ENCODE results near the gene ADGRD2.

ADGRD2 gene

GRCh38 chr9:124496075-124496449 lies 45.8 kb downstream of the ADGRD2 start:
- no peak for DNase-seq (ENCODE audit: low read depth in 3 of 3)

DNA sequence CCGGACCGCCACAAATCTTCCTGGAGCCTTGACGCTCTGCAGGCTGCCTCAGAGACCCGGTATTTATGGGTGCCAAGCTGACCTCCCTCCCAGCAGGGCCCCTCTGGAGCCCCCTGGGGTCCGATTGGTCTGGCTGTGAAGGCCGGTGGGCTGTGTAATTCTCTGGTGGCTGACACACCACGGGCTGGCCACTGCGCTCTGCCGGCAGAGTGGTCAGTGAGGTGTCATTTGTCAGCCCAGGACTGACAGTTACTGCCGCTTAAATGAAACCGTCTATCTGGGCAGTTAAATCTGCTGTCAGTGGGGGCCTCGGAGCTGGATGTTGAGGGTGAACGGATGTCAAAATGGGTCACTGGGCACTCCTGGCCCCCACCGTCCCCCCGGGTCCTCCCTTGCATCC lies 46.2 kb downstream of the ADGRD2 start:
- DNase-seq (ENCODE audit: low read depth in 3 of 3), result no peak

DNA sequence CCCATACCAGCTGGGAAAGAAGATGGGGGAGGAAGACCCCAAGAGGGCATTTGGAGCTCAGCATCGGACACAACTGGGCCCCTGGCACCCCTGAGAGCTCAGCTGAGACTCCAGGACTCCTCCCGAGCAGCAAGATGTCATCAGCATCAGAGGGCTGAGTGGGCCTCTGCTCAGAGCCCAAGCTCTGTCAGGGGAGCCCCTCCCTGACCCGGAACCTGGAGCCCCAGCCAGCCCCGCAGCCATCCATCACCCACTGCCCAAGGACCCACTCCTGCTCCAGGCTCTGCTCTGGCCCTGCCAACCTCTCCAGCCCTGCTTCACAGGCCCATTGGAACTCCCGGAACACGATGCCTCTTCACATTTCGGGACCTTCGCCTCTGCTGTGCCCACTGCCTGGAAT lies 47.2 kb downstream of the ADGRD2 start:
- DNase-seq (ENCODE audit: low read depth in 3 of 3), result no peak

DNA sequence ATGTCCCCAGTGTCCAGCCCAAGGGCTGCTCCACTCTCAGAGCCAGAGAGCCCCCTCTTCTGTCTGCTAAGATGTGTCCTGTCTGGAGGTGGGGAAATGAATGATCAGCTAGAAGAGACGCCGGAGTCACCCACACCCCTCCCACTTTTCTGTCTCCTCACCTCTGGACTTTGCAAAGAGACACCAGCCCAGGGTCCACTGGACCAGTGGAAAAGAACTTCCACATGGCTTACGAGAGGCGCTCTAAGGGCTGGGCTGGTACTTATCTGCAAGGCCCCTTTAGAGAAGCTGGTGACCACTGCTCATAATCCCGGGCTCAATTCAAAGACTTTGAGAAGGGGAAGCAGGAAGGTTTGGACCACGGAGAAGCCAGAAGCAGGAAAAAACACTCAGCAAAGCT lies 47.8 kb downstream of the ADGRD2 start:
- no peak for DNase-seq (ENCODE audit: low read depth in 3 of 3)

DNA sequence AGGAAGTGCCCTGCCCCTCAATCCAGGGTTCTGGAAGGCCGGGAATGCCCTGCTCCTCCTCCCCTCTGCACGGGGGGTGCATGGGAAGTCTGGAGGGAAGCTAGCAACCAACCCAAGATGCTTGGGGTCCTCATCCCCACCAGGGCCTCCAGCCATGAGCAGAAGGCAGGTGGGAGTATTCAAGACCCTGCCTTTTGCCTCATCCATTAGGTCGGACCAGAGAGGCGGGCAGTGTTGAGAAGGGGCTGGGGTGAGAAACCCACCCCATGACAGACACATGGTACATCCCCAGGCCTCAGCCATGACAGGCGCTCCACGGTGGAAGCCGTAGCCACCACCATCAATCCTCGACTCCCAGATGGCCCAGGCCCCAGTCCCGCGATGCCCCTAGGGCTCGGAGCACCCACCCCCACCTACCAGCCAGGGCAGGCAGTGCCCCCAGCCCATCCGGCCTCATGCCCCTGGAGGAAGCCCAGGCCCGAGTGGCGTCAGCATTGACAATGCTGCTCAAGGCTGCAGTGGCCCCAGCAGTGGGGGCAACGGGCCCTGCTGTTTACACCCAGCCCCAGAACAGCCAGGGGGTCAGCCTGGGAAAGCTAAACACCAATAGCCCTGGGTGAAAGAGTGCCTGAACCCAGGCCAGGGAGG lies 48.4 kb downstream of the ADGRD2 start:
- DNase-seq (ENCODE audit: low read depth in 3 of 3), result no peak

DNA sequence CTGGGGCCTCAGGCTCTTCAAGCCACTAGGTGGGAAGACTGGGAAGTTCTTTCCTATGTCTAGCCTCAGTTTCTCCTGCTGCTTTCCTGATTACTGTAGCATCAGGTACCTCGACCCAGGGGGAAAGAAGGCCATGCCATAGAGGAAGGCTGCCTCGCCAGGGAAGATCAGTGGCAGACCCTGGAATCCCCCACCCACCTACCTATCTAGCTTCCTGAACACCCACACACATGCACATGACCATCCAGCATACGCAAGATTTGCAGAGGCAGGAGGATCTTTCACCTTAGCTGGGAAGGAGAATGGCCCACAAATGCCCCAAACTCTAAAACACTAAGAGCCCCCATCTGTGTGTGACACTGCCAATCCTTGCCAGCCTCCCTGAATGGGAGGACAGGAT lies 49.0 kb downstream of the ADGRD2 start:
- no peak for DNase-seq (ENCODE audit: low read depth in 3 of 3)

- no peak for DNase-seq (ENCODE audit: low read depth in 3 of 3)
Observed at GRCh38 chr9:124500028-124500795, 50.0 kb downstream of the ADGRD2 start.

DNA sequence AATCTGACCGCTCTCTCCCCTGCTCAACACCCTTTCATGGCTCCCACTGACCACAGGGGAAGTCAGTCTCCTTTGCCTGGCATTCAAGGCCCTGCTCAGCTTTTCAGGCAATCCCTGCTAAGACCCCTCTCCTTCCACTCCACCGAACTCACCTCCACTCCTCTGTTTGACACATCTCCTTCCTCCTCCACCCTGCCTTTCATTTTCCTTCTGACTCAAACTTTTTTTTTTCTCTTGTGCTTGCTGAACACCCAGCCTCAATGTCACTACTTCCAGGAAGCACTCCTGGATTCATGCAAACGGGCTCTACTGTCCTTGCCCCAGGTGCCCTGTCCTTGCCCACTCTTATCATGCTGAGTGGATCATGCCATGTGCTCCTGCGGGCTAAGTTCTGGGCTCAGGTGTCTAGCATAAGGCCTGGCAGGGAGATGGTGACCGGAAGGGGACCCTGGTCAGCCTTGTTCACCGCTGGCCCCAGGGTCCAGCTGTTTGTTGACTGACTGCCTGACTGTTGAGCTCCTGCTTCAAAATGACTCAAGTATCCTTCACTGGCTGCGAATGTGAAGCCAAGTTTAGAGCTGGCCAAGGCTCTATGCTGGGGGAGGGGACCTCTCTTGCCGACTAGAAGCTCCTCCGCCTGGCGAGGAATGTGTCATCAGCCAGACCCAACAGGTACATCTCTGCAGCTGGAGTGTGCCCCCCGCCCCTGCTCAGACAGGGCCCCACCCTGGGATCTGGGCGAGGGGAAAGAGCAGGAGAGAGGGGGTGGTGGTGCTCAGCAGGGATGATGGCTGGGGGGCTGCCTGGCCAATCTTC lies 50.8 kb downstream of the ADGRD2 start:
- DNase-seq (ENCODE audit: low read depth in 3 of 3), result no peak

GRCh38 chr9:124501771-124502320 lies 51.6 kb downstream of the ADGRD2 start:
- DNase-seq (ENCODE audit: low read depth in 3 of 3), result no peak

- no peak for DNase-seq (ENCODE audit: low read depth in 3 of 3)
Observed at GRCh38 chr9:124502711-124503702, 52.8 kb downstream of the ADGRD2 start.

GRCh38 chr9:124503713-124504529 lies 53.7 kb downstream of the ADGRD2 start:
- no peak for DNase-seq (ENCODE audit: low read depth in 3 of 3)

DNA sequence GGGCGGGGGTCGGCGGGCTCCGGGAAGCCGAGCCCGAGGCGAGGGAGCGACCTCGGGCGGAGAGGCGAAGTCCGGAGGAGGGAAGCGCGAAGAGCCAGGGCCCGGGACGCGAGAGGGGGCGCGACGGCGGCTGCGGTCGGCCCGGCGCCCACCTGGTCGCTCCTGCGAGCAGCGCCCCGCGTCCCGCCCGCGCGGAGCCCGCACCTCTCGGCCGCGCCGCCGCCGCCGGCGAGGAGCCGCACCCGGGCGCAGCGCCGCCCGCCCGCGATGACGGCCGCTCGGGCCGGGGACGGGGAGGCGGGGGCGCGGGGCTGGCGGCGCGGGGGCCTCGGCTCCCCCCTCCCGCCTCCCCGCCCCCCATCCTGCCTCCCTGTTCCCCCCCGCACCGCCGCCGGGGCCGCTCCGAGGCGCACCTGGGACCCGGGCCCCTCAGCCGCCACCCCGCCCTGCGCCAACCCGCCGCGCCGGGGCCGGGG lies 54.3 kb downstream of the ADGRD2 start:
- DNase-seq (ENCODE audit: low read depth in 3 of 3), result no peak

GRCh38 chr9:124505006-124505900 lies 55.0 kb downstream of the ADGRD2 start:
- no peak for DNase-seq (ENCODE audit: low read depth in 3 of 3)

DNA sequence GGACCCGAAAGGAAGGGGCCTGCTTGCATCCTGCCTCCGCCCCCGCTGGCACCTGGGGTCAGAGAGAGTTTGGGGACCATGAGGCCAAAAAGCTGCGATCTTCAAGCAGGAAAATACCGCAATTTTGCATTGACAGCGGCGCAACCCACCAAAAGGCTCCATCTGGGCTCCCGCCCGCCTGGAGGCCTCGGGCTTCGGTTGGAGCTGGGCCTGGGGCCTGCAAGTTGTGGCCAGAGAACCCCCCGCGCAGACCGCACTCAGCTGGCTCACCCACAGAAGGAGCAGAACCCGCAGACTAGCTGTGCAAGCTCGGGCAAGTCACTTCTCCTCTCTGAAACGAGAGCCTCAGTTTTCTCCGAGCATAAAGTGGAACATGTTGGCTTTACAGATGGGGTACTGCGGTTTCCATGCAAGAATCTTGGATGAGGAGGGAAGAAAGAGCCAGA lies 55.7 kb downstream of the ADGRD2 start:
- no peak for DNase-seq (ENCODE audit: low read depth in 3 of 3)

DNA sequence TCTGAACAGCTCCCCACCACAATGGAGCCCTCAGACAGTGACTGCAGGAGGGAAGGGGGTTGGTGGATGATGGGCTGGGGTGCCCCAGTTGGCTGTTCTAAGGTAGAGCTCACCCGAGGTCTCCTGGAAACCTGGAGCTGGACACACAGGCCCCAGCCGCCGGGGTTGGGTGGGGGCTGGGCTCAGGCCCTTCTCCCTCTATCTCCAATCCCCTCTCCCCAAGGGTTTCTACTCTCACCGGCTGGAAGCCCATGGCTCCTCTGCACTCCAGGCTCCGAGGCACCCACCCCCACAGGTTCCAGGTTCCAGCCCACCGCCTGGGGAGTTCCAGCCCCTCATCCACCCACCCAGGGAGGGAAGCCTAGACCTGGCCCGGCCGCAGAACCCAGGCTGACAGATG lies 56.2 kb downstream of the ADGRD2 start:
- no peak for DNase-seq (ENCODE audit: low read depth in 3 of 3)

- DNase-seq (ENCODE audit: low read depth in 3 of 3), result no peak
Observed at GRCh38 chr9:124506931-124507879, 57.0 kb downstream of the ADGRD2 start, which contains the start of gene NR5A1. Gene NR5A1, minus strand, starts transcription at chr9:124507399. Its CDS starts 4,004 bp downstream, at chr9:124503395.

DNA sequence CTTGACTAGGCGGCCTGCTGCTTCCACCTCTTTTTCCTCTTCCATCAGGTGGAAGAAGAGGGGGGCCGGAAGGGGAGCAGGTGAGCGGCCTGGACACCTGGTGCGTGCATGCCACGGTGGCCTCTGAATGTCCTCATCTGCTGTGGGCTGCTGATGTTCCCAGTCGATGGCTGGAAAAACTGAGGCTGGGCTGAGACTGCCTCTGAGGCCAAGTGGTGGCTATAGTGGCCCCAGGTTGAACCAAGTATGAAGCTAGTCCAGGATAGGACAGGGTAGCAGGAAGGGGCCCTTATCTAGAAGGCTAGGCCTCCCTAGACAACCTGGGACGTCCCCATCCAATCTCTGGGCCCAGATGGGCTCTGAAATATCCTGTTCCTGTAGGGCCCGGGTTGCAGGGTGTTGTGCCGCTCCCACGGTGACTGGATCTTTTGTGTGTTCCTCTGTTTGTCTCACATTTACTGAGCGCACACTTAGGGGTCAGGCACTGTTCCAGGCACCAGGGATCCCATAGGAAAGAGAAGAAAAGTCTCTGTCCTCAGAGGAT lies 57.7 kb downstream of the ADGRD2 start:
- no peak for DNase-seq (ENCODE audit: low read depth in 3 of 3)

Measured in stimulated activated CD4-positive, alpha-beta T cell treated with anti-CD3 and anti-CD28 coated beads, TNF-alpha, amount 100 ng/mL, for 24 hours (primary cell).